ENCODE results near the gene PTPRG.

DNA sequence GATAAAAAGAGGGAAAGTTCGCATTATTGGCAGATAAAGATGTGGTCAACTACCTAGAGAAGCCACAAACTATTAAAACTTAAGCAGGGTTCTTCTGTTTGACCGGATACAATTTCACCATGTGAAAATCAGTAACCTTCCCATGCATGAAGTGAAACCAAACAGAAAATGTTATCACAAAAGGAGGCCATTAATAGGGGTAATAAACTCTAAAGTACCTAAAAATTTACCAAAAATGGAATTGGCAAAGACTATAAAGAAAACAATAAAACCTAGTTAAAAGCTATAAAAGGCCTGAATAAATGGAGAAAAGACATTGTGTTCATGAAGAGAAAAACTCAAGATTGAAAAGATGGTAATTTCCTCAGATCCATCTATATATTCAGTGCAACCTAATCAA is 728.6 kb downstream of the PTPRG start:
- TF ChIP-seq RXRA (CRISPR knock-in tag; IDR thresholded peaks at IDR 0.05) = no peak
- no peak for TF ChIP-seq CEBPZ (IDR thresholded peaks at IDR 0.05; ENCODE audit: low read length)
- TF ChIP-seq, protein P1, sequence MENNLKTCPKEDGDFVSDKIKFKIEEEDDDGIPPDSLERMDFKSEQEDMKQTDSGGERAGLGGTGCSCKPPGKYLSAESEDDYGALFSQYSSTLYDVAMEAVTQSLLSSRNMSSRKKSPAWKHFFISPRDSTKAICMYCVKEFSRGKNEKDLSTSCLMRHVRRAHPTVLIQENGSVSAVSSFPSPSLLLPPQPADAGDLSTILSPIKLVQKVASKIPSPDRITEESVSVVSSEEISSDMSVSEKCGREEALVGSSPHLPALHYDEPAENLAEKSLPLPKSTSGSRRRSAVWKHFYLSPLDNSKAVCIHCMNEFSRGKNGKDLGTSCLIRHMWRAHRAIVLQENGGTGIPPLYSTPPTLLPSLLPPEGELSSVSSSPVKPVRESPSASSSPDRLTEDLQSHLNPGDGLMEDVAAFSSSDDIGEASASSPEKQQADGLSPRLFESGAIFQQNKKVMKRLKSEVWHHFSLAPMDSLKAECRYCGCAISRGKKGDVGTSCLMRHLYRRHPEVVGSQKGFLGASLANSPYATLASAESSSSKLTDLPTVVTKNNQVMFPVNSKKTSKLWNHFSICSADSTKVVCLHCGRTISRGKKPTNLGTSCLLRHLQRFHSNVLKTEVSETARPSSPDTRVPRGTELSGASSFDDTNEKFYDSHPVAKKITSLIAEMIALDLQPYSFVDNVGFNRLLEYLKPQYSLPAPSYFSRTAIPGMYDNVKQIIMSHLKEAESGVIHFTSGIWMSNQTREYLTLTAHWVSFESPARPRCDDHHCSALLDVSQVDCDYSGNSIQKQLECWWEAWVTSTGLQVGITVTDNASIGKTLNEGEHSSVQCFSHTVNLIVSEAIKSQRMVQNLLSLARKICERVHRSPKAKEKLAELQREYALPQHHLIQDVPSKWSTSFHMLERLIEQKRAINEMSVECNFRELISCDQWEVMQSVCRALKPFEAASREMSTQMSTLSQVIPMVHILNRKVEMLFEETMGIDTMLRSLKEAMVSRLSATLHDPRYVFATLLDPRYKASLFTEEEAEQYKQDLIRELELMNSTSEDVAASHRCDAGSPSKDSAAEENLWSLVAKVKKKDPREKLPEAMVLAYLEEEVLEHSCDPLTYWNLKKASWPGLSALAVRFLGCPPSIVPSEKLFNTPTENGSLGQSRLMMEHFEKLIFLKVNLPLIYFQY (CRISPR knock-in tag; IDR thresholded peaks at IDR 0.05; ENCODE audit: borderline replicate concordance) = no peak
- no peak for TF ChIP-seq ELF1 (CRISPR knock-in tag; IDR thresholded peaks at IDR 0.05)
- no peak for TF ChIP-seq FOXJ3 (CRISPR knock-in tag; IDR thresholded peaks at IDR 0.05; ENCODE audit: borderline replicate concordance)
- TF ChIP-seq BRF2 (CRISPR knock-in tag; IDR thresholded peaks at IDR 0.05) = no peak

All from HepG2 (cell line).